ENCODE data around the gene GALNT10.

The GALNT10 gene

GRCh38 chr5:154191467-154192261 is 1.1 kb downstream of the GALNT10 start:
- DNase-seq (ENCODE audit: low spot score): no peak
- ChIA-PET CTCF (interaction anchor here (0.7 to 2.6 kb wide), 6 partner anchors 12 to 214 kb away, joined by 3 to 13 read pairs (median 6); no protein-coding TSS in a partner anchor), POLR2A (ENCODE audit: low non-redundant PET) (no interaction called here)
- no peak for TF ChIP-seq CTCF (conservative IDR thresholded peaks at IDR 0.05; ENCODE audit: low read depth)
- H3K27ac ChIP-seq: peak overlapping the region; percentile 82

- H3K27ac ChIP-seq: peak overlapping the region; percentile 50
- no peak for TF ChIP-seq CTCF (conservative IDR thresholded peaks at IDR 0.05; ENCODE audit: low read depth)
- POLR2A ChIA-PET (ENCODE audit: low non-redundant PET): no interaction called here
- CTCF ChIA-PET: interaction anchor here (2.1 to 2.6 kb wide), 2 partner anchors 14 to 121 kb away, joined by 5 to 6 read pairs; no protein-coding TSS in a partner anchor
- DNase-seq (ENCODE audit: low spot score): no peak
These were observed 2.8 kb downstream of the GALNT10 start for GRCh38 chr5:154193283-154193682.

GRCh38 chr5:154193701-154194121 is 3.2 kb downstream of the GALNT10 start:
- POLR2A ChIA-PET (ENCODE audit: low non-redundant PET): no interaction called here
- CTCF ChIA-PET: interaction anchor here (2.1 to 2.6 kb wide), 2 partner anchors 14 to 121 kb away, joined by 5 to 6 read pairs; no protein-coding TSS in a partner anchor
- no peak overlapping the region for H3K27ac ChIP-seq
- no peak for DNase-seq (ENCODE audit: low spot score)
- no peak for TF ChIP-seq CTCF (conservative IDR thresholded peaks at IDR 0.05; ENCODE audit: low read depth)

GRCh38 chr5:154194345-154195329 is 4.1 kb downstream of the GALNT10 start:
- CTCF ChIA-PET: interaction anchor here (0.7 to 2.6 kb wide), 2 partner anchors 117 to 122 kb away, joined by 3 to 6 read pairs; no protein-coding TSS in a partner anchor
- TF ChIP-seq CTCF (conservative IDR thresholded peaks at IDR 0.05; ENCODE audit: low read depth): no peak
- POLR2A ChIA-PET (ENCODE audit: low non-redundant PET): no interaction called here
- DNase-seq (ENCODE audit: low spot score): peak; percentile 62
- no peak overlapping the region for H3K27ac ChIP-seq

GRCh38 chr5:154196281-154196680 is 5.7 kb downstream of the GALNT10 start:
- ChIA-PET POLR2A (ENCODE audit: low non-redundant PET) (no interaction called here), CTCF (interaction anchor here (0.6 to 1.2 kb wide), 2 partner anchors 10 to 241 kb away, joined by 3 read pairs; no protein-coding TSS in a partner anchor)
- H3K27ac ChIP-seq: no peak overlapping the region
- TF ChIP-seq CTCF (conservative IDR thresholded peaks at IDR 0.05; ENCODE audit: low read depth): no peak
- DNase-seq (ENCODE audit: low spot score): no peak

All from RWPE1 (cell line).